Type B pancreatic cell (in vitro differentiated cells): ENCODE data around the gene FOSL2. TPM values are rescaled to one million over a fixed set of nuclear protein-coding genes. Genes with fewer than 3 reads are reported as not detected.
A peak's percentile ranks its signal among the peaks of the same experiment; 100 is the strongest.

ENCODE experiments used
- DNase-seq: peaks from one replicate; pipeline ENCODE4 v3.0.0; 2021; ENCODE audit warnings: mixed read lengths; ENCODE audit not compliant: unreplicated experiment; ENCODE audit errors: extremely low spot score
- H3K27ac Mint-ChIP-seq: 2 replicates; pipeline ENCODE4 v1.8.0; 2021; ENCODE audit warnings: mild to moderate bottlenecking, mixed read lengths
- H3K27me3 Mint-ChIP-seq: 2 replicates; pipeline ENCODE4 v1.8.0; 2021; ENCODE audit warnings: mixed read lengths
- H3K36me3 Mint-ChIP-seq: 2 replicates; pipeline ENCODE4 v1.8.0; 2021; ENCODE audit warnings: mixed read lengths
- H3K4me1 Mint-ChIP-seq: one replicate; pipeline ENCODE4 v1.8.0; 2021; ENCODE audit warnings: mixed read lengths; ENCODE audit not compliant: unreplicated experiment
- H3K4me3 Mint-ChIP-seq: 2 replicates; pipeline ENCODE4 v1.8.0; 2021; ENCODE audit warnings: mild to moderate bottlenecking, mixed read lengths
- H3K9me3 Mint-ChIP-seq: 2 replicates; pipeline ENCODE4 v1.8.0; 2021; ENCODE audit warnings: mixed read lengths
- CTCF ChIP-seq: fragments of 200-600 bp; sonication (generic); conservative IDR thresholded peaks from 2 replicates; pipeline ENCODE4 v1.5.0; 2021; ENCODE audit warnings: antibody characterized with exemption, mild to moderate bottlenecking
- total RNA-seq: library from RNA; stranded (reverse); gene quantifications from 2 replicates; pipeline ENCODE4 v1.2.1, GENCODE V29; 2021; ENCODE audit warnings: low replicate concordance

The FOSL2 gene
- total RNA-seq, 1 donor from 2014 or later: 42.1 TPM

- no peaks in the 10 kb centered on the region for H3K9me3 Mint-ChIP-seq
- H3K4me3 Mint-ChIP-seq: no peak overlapping the region
- no peak for TF ChIP-seq CTCF
- peak overlapping the region; percentile 46 for H3K27ac Mint-ChIP-seq
- H3K4me1 Mint-ChIP-seq: no peaks in the 10 kb centered on the region
- peaks cover 11% of the 10 kb centered on the region for H3K36me3 Mint-ChIP-seq
- no peak for DNase-seq
- no peaks in the 10 kb centered on the region for H3K27me3 Mint-ChIP-seq
Measured at GRCh38 chr2:28411166-28411755, 18.6 kb downstream of the FOSL2 start.

GRCh38 chr2:28411956-28412609 lies 19.4 kb downstream of the FOSL2 start:
- Mint-ChIP-seq H3K27me3 (no peaks in the 10 kb centered on the region), H3K36me3 (peaks cover 16% of the 10 kb centered on the region), H3K27ac (no peak overlapping the region), H3K4me1 (no peaks in the 10 kb centered on the region), H3K9me3 (no peaks in the 10 kb centered on the region), H3K4me3 (no peak overlapping the region)
- DNase-seq: no peak
- no peak for TF ChIP-seq CTCF

GRCh38 chr2:28412625-28413151 lies 20.0 kb downstream of the FOSL2 start:
- no peak for DNase-seq
- Mint-ChIP-seq H3K9me3 (no peaks in the 10 kb centered on the region), H3K36me3 (peaks cover 16% of the 10 kb centered on the region), H3K4me3 (no peak overlapping the region), H3K27me3 (no peaks in the 10 kb centered on the region), H3K27ac (no peak overlapping the region), H3K4me1 (no peaks in the 10 kb centered on the region)
- no peak for TF ChIP-seq CTCF

GRCh38 chr2:28413152-28413898 lies 20.7 kb downstream of the FOSL2 start:
- Mint-ChIP-seq H3K27me3 (no peaks in the 10 kb centered on the region), H3K4me1 (no peaks in the 10 kb centered on the region), H3K9me3 (no peaks in the 10 kb centered on the region), H3K4me3 (no peak overlapping the region), H3K36me3 (peaks cover 12% of the 10 kb centered on the region), H3K27ac (no peak overlapping the region)
- no peak for DNase-seq
- peak; percentile 14 for TF ChIP-seq CTCF

- no peaks in the 10 kb centered on the region for H3K4me1 Mint-ChIP-seq
- H3K36me3 Mint-ChIP-seq: peaks cover 9% of the 10 kb centered on the region
- no peak overlapping the region for H3K4me3 Mint-ChIP-seq
Measured at GRCh38 chr2:28413899-28414295, 21.2 kb downstream of the FOSL2 start.

More at GRCh38 chr2:28413899-28414295, 21.2 kb downstream of the FOSL2 start:
- Mint-ChIP-seq H3K27ac (no peak overlapping the region), H3K9me3 (no peaks in the 10 kb centered on the region), H3K27me3 (no peaks in the 10 kb centered on the region)
- no peak for TF ChIP-seq CTCF
- no peak for DNase-seq
